Naive B cell (primary cell): ENCODE results near the gene NCOA5. TPM values are rescaled to one million over a fixed set of nuclear protein-coding genes. Genes with fewer than 3 reads are reported as not detected.

Experiments used
- ATAC-seq, 2 donors: fragments of 150-1000 bp; cut with Tn5 transposase; 2 replicates each; pipeline ENCODE4 v1.10.0; 2021; ENCODE audit warnings: low read depth in 2 of 2, mild to moderate bottlenecking in 2 of 2, moderate library complexity in 2 of 2
- DNase-seq: peaks from one replicate; pipeline ENCODE4 v3.0.0; 2022
- H3K27ac Mint-ChIP-seq, 6 donors: one replicate each; pipeline ENCODE4 v1.8.0; 2020 to 2022; ENCODE audit warnings: mild to moderate bottlenecking in 6 of 6, mixed read lengths in 6 of 6, moderate library complexity in 5 of 6, inconsistent platforms in 2 of 6
- H3K27me3 Mint-ChIP-seq, 3 donors: one replicate each; pipeline ENCODE4 v1.8.0; 2021 to 2022; ENCODE audit warnings: mixed read lengths in 3 of 3, mild to moderate bottlenecking in 1 of 3
- H3K36me3 Mint-ChIP-seq, 2 donors: one replicate each; pipeline ENCODE4 v1.8.0; 2020 to 2022; ENCODE audit warnings: mixed read lengths in 2 of 2, inconsistent platforms in 1 of 2, mild to moderate bottlenecking in 1 of 2
- H3K4me1 Mint-ChIP-seq, 3 donors: one replicate each; pipeline ENCODE4 v1.8.0; 2020 to 2022; ENCODE audit warnings: mixed read lengths in 3 of 3, inconsistent platforms in 1 of 3, mild to moderate bottlenecking in 1 of 3, moderate library complexity in 1 of 3
- H3K4me3 Mint-ChIP-seq, 8 donors: one replicate each; pipeline ENCODE4 v1.8.0; 2020 to 2022; ENCODE audit warnings: mild to moderate bottlenecking in 8 of 8, mixed read lengths in 8 of 8, moderate library complexity in 8 of 8, inconsistent platforms in 2 of 8
- H3K9me3 Mint-ChIP-seq, 7 donors: one replicate each; pipeline ENCODE4 v1.8.0; 2020 to 2022; ENCODE audit warnings: mixed read lengths in 7 of 7, mild to moderate bottlenecking in 5 of 7, inconsistent platforms in 2 of 7, moderate library complexity in 1 of 7
- polyA plus RNA-seq, 6 donors: library from polyadenylated mRNA; unstranded; fragments of 300-500 nt; fragmentation: Illumina TruSeq; gene quantifications; one replicate each; pipeline ENCODE4 v1.2.3, GENCODE V29; 2021; ENCODE audit warnings: low read depth in 6 of 6

The NCOA5 gene
- polyA plus RNA-seq, 6 donors from 2014 or later = 13.8 to 39.3 (median 27.3) TPM

DNA sequence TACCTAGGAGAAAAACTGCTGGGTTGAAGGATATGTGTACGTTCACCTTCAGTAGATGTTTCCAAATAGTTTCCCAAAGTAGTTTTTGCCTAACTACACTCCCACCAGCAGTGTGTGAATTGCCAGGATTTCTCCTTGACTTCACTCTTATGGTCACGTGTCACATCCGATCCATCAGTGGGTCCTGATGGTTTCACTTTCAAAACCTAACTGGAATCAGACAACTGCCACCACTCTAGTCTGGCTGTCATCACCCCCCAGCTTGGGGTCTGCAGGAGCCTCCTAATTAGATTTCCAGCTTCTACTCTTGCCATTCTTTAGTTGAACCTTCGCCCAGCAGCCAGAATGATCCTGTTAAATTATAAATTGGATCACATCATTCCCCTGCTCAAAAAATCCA lies 69.2 kb downstream of the NCOA5 start:
- Mint-ChIP-seq H3K4me3 (peak overlapping the region in 7 of 8 donors; percentile 1 to 87 (median 62)), H3K27ac (peak overlapping the region in 1 of 6 donors; percentile 2), H3K27me3 (peaks cover 38 to 63% (median 57%) of the 10 kb centered on the region in 3 donors), H3K9me3 (peaks cover 0 to 3% (median 0%) of the 10 kb centered on the region in 7 donors), H3K4me1 (peaks cover 24 to 29% (median 25%) of the 10 kb centered on the region in 3 donors), H3K36me3 (no peaks in the 10 kb centered on the region)
- no peak for ATAC-seq
- DNase-seq = no peak

- H3K36me3 Mint-ChIP-seq = no peaks in the 10 kb centered on the region
- peaks cover 33 to 41% (median 34%) of the 10 kb centered on the region in 3 donors for H3K4me1 Mint-ChIP-seq
- no peak for DNase-seq
These were observed 71.2 kb downstream of the NCOA5 start for GRCh38 chr20:46018611-46019010.

DNA sequence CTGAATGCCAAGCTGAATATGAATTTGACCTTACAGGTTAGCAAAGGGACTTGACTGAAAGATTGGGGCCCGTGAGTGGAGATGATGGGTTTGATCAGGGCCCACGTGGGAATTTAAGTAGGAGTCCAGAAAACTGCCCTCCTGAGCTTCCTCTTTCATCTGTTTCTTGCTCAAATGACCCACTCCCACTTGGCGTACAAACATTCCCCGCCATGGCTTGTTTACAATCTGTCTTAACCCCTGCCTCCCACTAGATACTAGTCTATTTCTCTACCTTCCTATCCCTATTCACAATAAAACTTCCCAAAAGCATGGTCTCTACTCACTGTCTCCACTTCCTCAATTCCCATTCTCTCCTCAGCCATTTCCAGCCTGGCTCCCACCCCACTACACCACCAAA lies 71.7 kb downstream of the NCOA5 start:
- H3K36me3 Mint-ChIP-seq = no peaks in the 10 kb centered on the region
- H3K4me3 Mint-ChIP-seq = no peak overlapping the region
- H3K27me3 Mint-ChIP-seq = peaks cover 28 to 46% (median 34%) of the 10 kb centered on the region in 3 donors
- no peak overlapping the region for H3K27ac Mint-ChIP-seq
- ATAC-seq = no peak
- no peak for DNase-seq
- H3K4me1 Mint-ChIP-seq = peaks cover 30 to 37% (median 36%) of the 10 kb centered on the region in 3 donors
- H3K9me3 Mint-ChIP-seq = peaks cover 0 to 3% (median 0%) of the 10 kb centered on the region in 7 donors

More at GRCh38 chr20:46018611-46019010, 71.2 kb downstream of the NCOA5 start:
- Mint-ChIP-seq H3K4me3 (peak overlapping the region in 1 of 8 donors; percentile 36), H3K9me3 (peaks cover 0 to 3% (median 0%) of the 10 kb centered on the region in 7 donors), H3K27me3 (peaks cover 32 to 48% (median 37%) of the 10 kb centered on the region in 3 donors), H3K27ac (peak overlapping the region in 1 of 6 donors; percentile 44)
- no peak for ATAC-seq

DNA sequence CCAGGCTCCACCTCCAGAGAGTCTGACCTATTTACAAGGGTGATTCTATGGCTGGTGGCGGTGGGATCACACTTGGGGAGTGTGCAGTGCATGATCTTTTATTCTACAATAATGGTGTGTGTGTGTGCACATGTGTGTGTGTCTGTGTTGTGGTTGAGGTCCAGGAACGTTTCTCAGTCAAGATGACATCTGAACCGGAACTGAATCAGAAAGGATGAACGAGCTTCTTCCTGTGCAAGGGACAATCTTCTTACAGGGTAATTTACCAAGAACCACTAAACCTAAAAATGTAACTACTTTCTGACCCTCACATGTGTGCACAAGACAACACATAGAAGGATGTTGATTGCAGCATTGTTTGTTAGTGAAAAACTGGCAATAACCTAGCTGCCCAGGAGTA lies 72.5 kb downstream of the NCOA5 start:
- Mint-ChIP-seq H3K4me3 (peak overlapping the region in 1 of 8 donors; percentile 15), H3K27ac (no peak overlapping the region), H3K9me3 (peaks cover 0 to 3% (median 0%) of the 10 kb centered on the region in 7 donors), H3K36me3 (no peaks in the 10 kb centered on the region), H3K27me3 (peaks cover 35 to 49% (median 39%) of the 10 kb centered on the region in 3 donors), H3K4me1 (peaks cover 28 to 36% (median 35%) of the 10 kb centered on the region in 3 donors)
- ATAC-seq = no peak
- DNase-seq = no peak

GRCh38 chr20:46014517-46015396 lies 75.0 kb downstream of the NCOA5 start:
- Mint-ChIP-seq H3K27ac (peak overlapping the region; percentile 42 to 94 (median 58)), H3K9me3 (peaks cover 0 to 8% (median 3%) of the 10 kb centered on the region in 7 donors), H3K36me3 (peaks cover 0 to 13% of the 10 kb centered on the region in 2 donors), H3K4me1 (peaks cover 35 to 45% (median 39%) of the 10 kb centered on the region in 3 donors), H3K27me3 (peaks cover 49 to 56% (median 51%) of the 10 kb centered on the region in 3 donors), H3K4me3 (peak overlapping the region; percentile 45 to 80 (median 59))
- ATAC-seq (no peak), DNase-seq (no peak)

DNA sequence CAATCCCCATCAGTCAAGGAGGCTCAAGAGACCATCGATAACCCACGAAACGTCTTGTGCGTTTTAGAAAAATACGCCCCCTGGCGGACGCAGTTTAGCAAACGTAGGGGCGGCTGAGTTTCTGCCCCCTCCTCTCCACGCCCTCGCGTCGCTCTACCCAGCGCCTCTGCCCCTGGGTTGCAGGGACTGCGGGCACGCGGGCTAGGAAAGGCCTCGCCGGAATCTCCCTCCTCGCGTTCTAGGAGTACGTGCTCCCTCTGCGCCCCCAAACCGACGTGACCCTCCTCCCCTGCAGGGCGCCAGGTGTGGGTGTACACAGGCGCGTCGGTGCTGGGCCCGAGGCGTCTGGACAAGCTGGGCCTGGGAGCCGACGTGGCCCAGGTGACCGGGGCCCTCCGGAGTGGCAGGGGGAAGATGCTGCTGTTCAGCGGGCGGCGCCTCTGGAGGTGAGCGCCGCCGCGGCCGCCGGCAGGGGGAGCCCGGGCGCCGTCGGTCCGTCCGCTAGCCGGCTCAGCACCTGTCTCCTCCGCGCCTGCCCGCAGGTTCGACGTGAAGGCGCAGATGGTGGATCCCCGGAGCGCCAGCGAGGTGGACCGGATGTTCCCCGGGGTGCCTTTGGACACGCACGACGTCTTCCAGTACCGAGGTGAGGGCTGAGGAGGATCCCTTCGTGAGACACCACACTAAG lies 75.8 kb downstream of the NCOA5 start:
- Mint-ChIP-seq H3K4me1 (peaks cover 41 to 53% (median 47%) of the 10 kb centered on the region in 3 donors), H3K27ac (peak overlapping the region in 5 of 6 donors; percentile 57 to 94 (median 84)), H3K27me3 (peaks cover 57 to 64% (median 58%) of the 10 kb centered on the region in 3 donors), H3K36me3 (peaks cover 0 to 13% of the 10 kb centered on the region in 2 donors), H3K4me3 (peak overlapping the region; percentile 42 to 82 (median 62)), H3K9me3 (peaks cover 0 to 8% (median 3%) of the 10 kb centered on the region in 7 donors)
- peak; percentile 74 to 77 for ATAC-seq
- peak; percentile 73 for DNase-seq

DNA sequence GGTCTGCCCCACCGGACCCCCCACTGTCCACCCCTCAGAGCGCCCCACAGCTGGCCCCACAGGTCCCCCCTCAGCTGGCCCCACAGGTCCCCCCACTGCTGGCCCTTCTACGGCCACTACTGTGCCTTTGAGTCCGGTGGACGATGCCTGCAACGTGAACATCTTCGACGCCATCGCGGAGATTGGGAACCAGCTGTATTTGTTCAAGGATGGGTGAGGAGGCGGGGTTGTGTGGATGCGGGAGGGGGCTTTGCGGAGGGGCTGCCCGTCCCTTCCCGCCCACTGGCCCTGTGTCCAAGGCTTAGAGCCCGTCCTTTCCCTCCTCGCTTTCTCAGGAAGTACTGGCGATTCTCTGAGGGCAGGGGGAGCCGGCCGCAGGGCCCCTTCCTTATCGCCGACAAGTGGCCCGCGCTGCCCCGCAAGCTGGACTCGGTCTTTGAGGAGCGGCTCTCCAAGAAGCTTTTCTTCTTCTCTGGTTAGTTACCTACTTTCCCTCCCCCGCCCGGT lies 76.4 kb downstream of the NCOA5 start:
- Mint-ChIP-seq H3K4me3 (peak overlapping the region; percentile 47 to 83 (median 72)), H3K36me3 (peaks cover 0 to 13% of the 10 kb centered on the region in 2 donors), H3K9me3 (peaks cover 0 to 8% (median 3%) of the 10 kb centered on the region in 7 donors), H3K4me1 (peaks cover 46 to 59% (median 52%) of the 10 kb centered on the region in 3 donors), H3K27me3 (peaks cover 52 to 62% (median 57%) of the 10 kb centered on the region in 3 donors), H3K27ac (peak overlapping the region in 4 of 6 donors; percentile 56 to 85 (median 73))
- ATAC-seq (no peak), DNase-seq (no peak)

DNA sequence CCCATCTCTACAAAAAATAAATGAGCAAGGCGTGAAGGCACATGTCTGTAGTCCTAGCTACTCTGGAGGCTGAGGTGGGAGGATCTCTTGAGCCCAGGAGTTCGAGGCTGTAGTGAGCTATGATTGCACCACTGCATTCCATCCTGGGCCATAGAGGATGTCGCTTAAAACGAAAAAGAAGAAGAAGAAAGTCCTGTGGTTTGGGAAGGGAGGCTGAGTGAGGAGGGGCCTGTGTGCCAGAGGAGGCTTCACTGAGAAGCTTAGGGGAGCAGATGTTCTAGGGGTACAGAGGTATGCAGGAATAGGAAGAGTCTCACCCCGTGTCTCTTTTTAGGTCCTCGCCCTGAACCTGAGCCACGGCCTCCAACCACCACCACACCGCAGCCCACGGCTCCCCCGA lies 76.8 kb downstream of the NCOA5 start:
- no peak for ATAC-seq
- Mint-ChIP-seq H3K9me3 (peaks cover 0 to 8% (median 3%) of the 10 kb centered on the region in 7 donors), H3K4me3 (peak overlapping the region; percentile 12 to 83 (median 60)), H3K4me1 (peaks cover 50 to 64% (median 57%) of the 10 kb centered on the region in 3 donors), H3K27me3 (peaks cover 52 to 57% (median 55%) of the 10 kb centered on the region in 3 donors), H3K27ac (peak overlapping the region in 3 of 6 donors; percentile 56 to 89 (median 78)), H3K36me3 (peaks cover 0 to 13% of the 10 kb centered on the region in 2 donors)
- no peak for DNase-seq

GRCh38 chr20:46011631-46012482 lies 77.9 kb downstream of the NCOA5 start:
- H3K4me3 Mint-ChIP-seq = peak overlapping the region; percentile 51 to 93 (median 72)
- peaks cover 56 to 74% (median 65%) of the 10 kb centered on the region in 3 donors for H3K4me1 Mint-ChIP-seq
- H3K9me3 Mint-ChIP-seq = peaks cover 0 to 8% (median 3%) of the 10 kb centered on the region in 7 donors
- H3K27ac Mint-ChIP-seq = peak overlapping the region; percentile 72 to 94 (median 90)
- peaks cover 0 to 13% of the 10 kb centered on the region in 2 donors for H3K36me3 Mint-ChIP-seq
- H3K27me3 Mint-ChIP-seq = peaks cover 48 to 56% (median 53%) of the 10 kb centered on the region in 3 donors
- DNase-seq (no peak), ATAC-seq (no peak)

Other genes starting within 250 kb of the NCOA5 start
- 10 to 100 TPM; 35.4 to 46.7 (median 38.7) TPM for gene ACOT8, start 232.6 kb downstream of the NCOA5 start, polyA plus RNA-seq
- 1 to 10 TPM in 5 of 6 donors, not detected in 1; 1.3 to 2.9 (median 1.8) TPM for gene ZSWIM3, start 232.3 kb downstream of the NCOA5 start, polyA plus RNA-seq
- 10 to 100 TPM in 1 of 6 donors, 1 to 10 TPM in 4, not detected in 1; 3.0 to 11.6 (median 4.7) TPM for gene ZSWIM1, start 208.7 kb downstream of the NCOA5 start, polyA plus RNA-seq
- not detected for gene SPATA25, start 202.3 kb downstream of the NCOA5 start, polyA plus RNA-seq
- 1 to 10 TPM in 3 of 6 donors, under 1 TPM in 2, not detected in 1; 0.69 to 2.4 (median 1.1) TPM for gene NEURL2, start 198.8 kb downstream of the NCOA5 start, polyA plus RNA-seq
- 10 to 100 TPM; 28.6 to 46.5 (median 42.3) TPM for gene CTSA, start 198.6 kb downstream of the NCOA5 start, polyA plus RNA-seq
- 10 to 100 TPM in 1 of 6 donors, 1 to 10 TPM in 4, under 1 TPM in 1; 0.66 to 10.2 (median 5.1) TPM for gene PLTP, start 177.8 kb downstream of the NCOA5 start, polyA plus RNA-seq
- gene PCIF1, start 155.3 kb downstream of the NCOA5 start, polyA plus RNA-seq = 100 to 1,000 TPM in 1 of 6 donors, 10 to 100 TPM in 5; 76.3 to 123 (median 91.4) TPM
- gene ZNF335, start 117.8 kb downstream of the NCOA5 start, polyA plus RNA-seq = 10 to 100 TPM; 10.4 to 24.3 (median 15.5) TPM
- gene MMP9, start 81.1 kb downstream of the NCOA5 start, polyA plus RNA-seq = under 1 TPM in 2 of 6 donors, not detected in 4; 0.19 to 0.25 TPM
- gene SLC12A5, start 60.7 kb downstream of the NCOA5 start, polyA plus RNA-seq = not detected
- 100 to 1,000 TPM; 273 to 368 (median 312) TPM for gene CD40, start 28.4 kb upstream of the NCOA5 start, polyA plus RNA-seq
- not detected for gene CDH22, start 218.5 kb upstream of the NCOA5 start, polyA plus RNA-seq